Measurements from ENCODE around the gene ARMC8. TPM values are rescaled to one million over a fixed set of nuclear protein-coding genes. Genes with fewer than 3 reads are reported as not detected.

The ARMC8 gene
- total RNA-seq, 2 donors from 2014 or later: 82.7 to 189 TPM

GRCh38 chr3:138328341-138328740 lies 141.2 kb downstream of the ARMC8 start:
- Histone ChIP-seq H3K27ac (no peak overlapping the region), H3K36me3 (no peaks in the 10 kb centered on the region), H3K9me3 (no peaks in the 10 kb centered on the region), H3K27me3 (replicated peaks; ENCODE audit: insufficient read depth) (no peaks in the 10 kb centered on the region), H3K4me3 (peak overlapping the region; percentile 82), H3K4me1 (ENCODE audit: control insufficient read depth in 1 of 2, low read depth in 2 of 2) (peaks cover 0 to 12% of the 10 kb centered on the region in 2 donors)
- no peak for DNase-seq (ENCODE audit: low spot score)
- TF ChIP-seq CTCF (IDR thresholded peaks at IDR 0.05): no peak
- ATAC-seq (ENCODE audit: insufficient number of reproducible peaks, low FRiP score, low read depth): no peak

GRCh38 chr3:138329127-138329983 lies 142.3 kb downstream of the ARMC8 start, which contains the start of gene NME9:
Gene NME9 (minus strand): TSS chr3:138329851. CDS start chr3:138329335, 516 bp downstream.
- H3K27me3 ChIP-seq (replicated peaks; ENCODE audit: insufficient read depth): no peaks in the 10 kb centered on the region
- TF ChIP-seq CTCF (IDR thresholded peaks at IDR 0.05): peak; percentile 64
- H3K36me3 ChIP-seq: no peaks in the 10 kb centered on the region
- H3K4me1 ChIP-seq (ENCODE audit: control insufficient read depth in 1 of 2, low read depth in 2 of 2): peaks cover 0 to 12% of the 10 kb centered on the region in 2 donors
- H3K4me3 ChIP-seq: peak within 1 kb of the TSS; percentile 82
- H3K27ac ChIP-seq: peak within 1 kb of the TSS in 1 of 2 donors; percentile 35
- H3K9me3 ChIP-seq: no peaks in the 10 kb centered on the region
- ATAC-seq (ENCODE audit: insufficient number of reproducible peaks, low FRiP score, low read depth): peak; percentile 66
- peak; percentile 68 for DNase-seq (ENCODE audit: low spot score)

- no peak for TF ChIP-seq CTCF (IDR thresholded peaks at IDR 0.05)
- Histone ChIP-seq H3K9me3 (no peaks in the 10 kb centered on the region), H3K27ac (peak overlapping the region in 1 of 2 donors; percentile 27), H3K4me1 (ENCODE audit: control insufficient read depth in 1 of 2, low read depth in 2 of 2) (peaks cover 0 to 12% of the 10 kb centered on the region in 2 donors), H3K27me3 (replicated peaks; ENCODE audit: insufficient read depth) (no peaks in the 10 kb centered on the region), H3K36me3 (no peaks in the 10 kb centered on the region), H3K4me3 (peak overlapping the region; percentile 82)
- ATAC-seq (ENCODE audit: insufficient number of reproducible peaks, low FRiP score, low read depth) (no peak), DNase-seq (ENCODE audit: low spot score) (no peak)
Measured at GRCh38 chr3:138329984-138330293, 142.8 kb downstream of the ARMC8 start.

GRCh38 chr3:138331143-138331894 lies 144.2 kb downstream of the ARMC8 start:
- H3K9me3 ChIP-seq: no peaks in the 10 kb centered on the region
- no peaks in the 10 kb centered on the region for H3K27me3 ChIP-seq (replicated peaks; ENCODE audit: insufficient read depth)
- DNase-seq (ENCODE audit: low spot score) (no peak), ATAC-seq (ENCODE audit: insufficient number of reproducible peaks, low FRiP score, low read depth) (no peak)
- H3K4me3 ChIP-seq: no peak overlapping the region
- H3K27ac ChIP-seq: no peak overlapping the region
- no peak for TF ChIP-seq CTCF (IDR thresholded peaks at IDR 0.05)
- H3K36me3 ChIP-seq: no peaks in the 10 kb centered on the region
- peaks cover 0 to 12% of the 10 kb centered on the region in 2 donors for H3K4me1 ChIP-seq (ENCODE audit: control insufficient read depth in 1 of 2, low read depth in 2 of 2)

- H3K36me3 ChIP-seq: no peaks in the 10 kb centered on the region
- H3K4me3 ChIP-seq: no peak overlapping the region
- H3K4me1 ChIP-seq (ENCODE audit: control insufficient read depth in 1 of 2, low read depth in 2 of 2): peaks cover 0 to 14% of the 10 kb centered on the region in 2 donors
- DNase-seq (ENCODE audit: low spot score) (no peak), ATAC-seq (ENCODE audit: insufficient number of reproducible peaks, low FRiP score, low read depth) (no peak)
- H3K27ac ChIP-seq: no peak overlapping the region
- no peaks in the 10 kb centered on the region for H3K27me3 ChIP-seq (replicated peaks; ENCODE audit: insufficient read depth)
- no peaks in the 10 kb centered on the region for H3K9me3 ChIP-seq
- TF ChIP-seq CTCF (IDR thresholded peaks at IDR 0.05): peak; percentile 69
Measured at GRCh38 chr3:138332472-138333073, 145.5 kb downstream of the ARMC8 start.

Data from thoracic aorta (tissue), 2 donors.